Neural crest cell (in vitro differentiated cells): ENCODE measurements around the gene PTPN22. TPM values are rescaled to one million over a fixed set of nuclear protein-coding genes. Genes with fewer than 3 reads are reported as not detected.

Source experiments
- DNase-seq: peaks from one replicate; pipeline ENCODE4 v3.0.0; 2021; ENCODE audit warnings: low read depth, mixed read lengths, low spot score
- H3K27ac Mint-ChIP-seq: one replicate; pipeline ENCODE4 v1.8.0; 2021; ENCODE audit warnings: mild to moderate bottlenecking, mixed read lengths; ENCODE audit not compliant: unreplicated experiment
- H3K27me3 Mint-ChIP-seq: 2 replicates; pipeline ENCODE4 v1.8.0; 2021; ENCODE audit warnings: low read depth, mild to moderate bottlenecking, mixed read lengths
- H3K36me3 Mint-ChIP-seq: 2 replicates; pipeline ENCODE4 v1.8.0; 2021; ENCODE audit warnings: low read depth, mild to moderate bottlenecking, mixed read lengths
- H3K4me1 Mint-ChIP-seq: 2 replicates; pipeline ENCODE4 v1.8.0; 2021; ENCODE audit warnings: mixed read lengths
- H3K4me3 Mint-ChIP-seq: one replicate; pipeline ENCODE4 v1.8.0; 2021; ENCODE audit warnings: mild to moderate bottlenecking, mixed read lengths
- H3K9me3 Mint-ChIP-seq: 2 replicates; pipeline ENCODE4 v1.8.0; 2021; ENCODE audit warnings: mixed read lengths
- CTCF ChIP-seq: fragments of 200-600 bp; sonication (generic); conservative IDR thresholded peaks from 2 replicates; pipeline ENCODE4 v1.5.0; 2021; ENCODE audit warnings: antibody characterized with exemption, mild to moderate bottlenecking
- total RNA-seq: library from RNA; stranded (reverse); gene quantifications from 2 replicates; pipeline ENCODE4 v1.2.1, GENCODE V29; 2021

The PTPN22 gene
- total RNA-seq, 1 donor from 2014 or later: not detected

- no peaks in the 10 kb centered on the region for H3K27me3 Mint-ChIP-seq
- H3K9me3 Mint-ChIP-seq: peaks cover 2% of the 10 kb centered on the region
- no peak for TF ChIP-seq CTCF
- peaks cover 4% of the 10 kb centered on the region for H3K36me3 Mint-ChIP-seq
- peak overlapping the region; percentile 98 for H3K27ac Mint-ChIP-seq
- peak; percentile 14 for DNase-seq
- peaks cover 28% of the 10 kb centered on the region for H3K4me1 Mint-ChIP-seq
- peak overlapping the region; percentile 96 for H3K4me3 Mint-ChIP-seq
Measured at GRCh38 chr1:113811156-113811887, 60.2 kb downstream of the PTPN22 start.

DNA sequence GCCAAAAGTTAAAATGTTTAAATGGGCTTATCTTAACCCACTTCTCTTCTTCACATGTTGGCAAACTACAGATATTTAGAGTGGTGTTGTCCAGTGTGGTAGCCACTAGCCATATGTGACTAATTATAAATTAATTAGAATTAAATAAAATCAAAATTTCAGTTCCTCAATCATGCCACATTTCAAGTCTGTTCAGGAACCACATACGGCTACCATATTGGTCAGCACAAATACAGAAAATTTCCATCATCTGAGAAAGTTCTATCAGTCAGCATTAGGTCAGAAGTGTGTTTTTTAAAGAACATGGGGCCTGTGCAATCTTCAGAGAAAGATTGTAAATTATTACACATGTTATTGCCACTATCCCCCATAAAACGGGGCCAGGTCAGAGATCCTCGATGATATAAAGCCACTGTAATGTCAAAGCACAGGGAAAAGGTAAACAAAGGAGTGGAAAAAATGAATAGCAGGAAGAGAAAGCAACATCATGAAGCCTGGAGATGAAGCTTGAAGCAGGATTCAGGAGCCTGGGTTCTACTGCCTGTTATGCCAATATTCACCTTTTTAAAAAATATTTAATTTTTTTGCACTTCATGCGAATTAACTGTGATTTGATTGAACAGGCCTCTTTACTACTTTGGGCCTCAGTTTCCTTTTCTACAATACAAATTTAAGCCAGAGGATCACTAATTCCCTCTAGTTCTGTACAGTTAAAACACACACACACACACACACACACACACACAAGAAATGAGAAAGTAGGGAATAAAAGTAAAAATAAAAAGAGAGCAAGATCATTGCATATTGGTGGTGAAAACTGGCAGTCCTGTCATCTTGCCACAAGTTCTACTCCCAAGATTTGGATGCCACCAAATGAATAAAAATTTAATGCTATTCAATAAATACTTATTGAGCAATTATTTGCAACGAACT is 61.6 kb downstream of the PTPN22 start:
- Mint-ChIP-seq H3K27me3 (no peaks in the 10 kb centered on the region), H3K27ac (no peak overlapping the region), H3K9me3 (peaks cover 2% of the 10 kb centered on the region), H3K36me3 (peaks cover 6% of the 10 kb centered on the region), H3K4me3 (peak overlapping the region; percentile 96), H3K4me1 (peaks cover 28% of the 10 kb centered on the region)
- DNase-seq: no peak
- TF ChIP-seq CTCF: no peak

DNA sequence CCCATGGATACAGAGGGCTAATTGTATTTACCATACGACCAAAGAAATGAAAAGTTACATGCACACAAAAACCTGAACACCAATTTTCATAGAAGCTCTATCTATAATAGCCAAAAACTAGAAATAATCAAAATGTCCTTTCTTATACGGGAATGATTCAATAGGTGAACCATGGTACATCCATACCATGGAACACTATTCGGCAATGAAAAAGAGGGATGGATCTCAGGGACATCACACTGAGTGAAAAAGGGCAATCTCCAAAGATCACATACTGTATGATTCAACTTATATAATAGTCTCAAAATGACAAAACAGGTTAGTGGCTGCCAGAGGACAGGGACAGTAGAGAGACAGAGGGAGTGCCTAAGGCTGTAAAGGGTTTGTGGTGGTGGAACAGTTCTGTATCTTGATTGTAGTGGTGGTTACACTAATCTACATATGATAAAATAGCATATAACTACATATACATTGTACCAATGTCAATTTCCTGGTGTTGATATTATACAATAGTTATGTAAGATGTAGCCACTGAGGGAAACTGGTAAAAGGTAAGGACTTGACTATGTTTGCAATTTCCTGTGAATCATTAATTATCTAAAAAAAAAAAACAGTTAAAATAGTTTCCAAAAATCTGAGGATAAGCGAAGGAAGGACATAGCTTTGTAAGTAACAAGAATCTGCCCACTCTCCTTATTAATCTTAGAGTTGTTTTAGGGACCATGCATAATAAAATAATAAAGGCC is 62.9 kb downstream of the PTPN22 start:
- Mint-ChIP-seq H3K4me1 (peaks cover 35% of the 10 kb centered on the region), H3K27ac (no peak overlapping the region), H3K27me3 (no peaks in the 10 kb centered on the region), H3K9me3 (peaks cover 2% of the 10 kb centered on the region), H3K36me3 (peaks cover 6% of the 10 kb centered on the region), H3K4me3 (peak overlapping the region; percentile 77)
- TF ChIP-seq CTCF: no peak
- no peak for DNase-seq

DNA sequence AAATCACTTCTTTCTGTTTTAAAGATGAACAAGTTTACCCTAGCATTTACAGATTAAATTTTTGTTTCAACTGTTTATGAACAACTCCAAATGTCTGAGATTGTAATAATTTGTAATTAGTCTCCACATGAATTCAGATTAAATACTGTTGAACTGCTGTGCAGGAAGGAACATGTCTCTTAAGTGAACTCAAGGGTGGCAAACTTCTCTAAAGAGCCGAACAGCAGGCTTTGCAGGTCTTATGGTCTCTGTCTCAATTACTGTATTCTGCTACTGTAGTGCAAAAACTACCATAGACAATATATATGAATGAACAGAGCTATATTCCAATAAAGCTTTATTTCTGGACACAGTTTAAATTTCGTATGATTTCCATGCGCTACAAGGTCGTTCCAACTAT is 65.9 kb downstream of the PTPN22 start:
- Mint-ChIP-seq H3K4me1 (peaks cover 28% of the 10 kb centered on the region), H3K36me3 (peaks cover 13% of the 10 kb centered on the region), H3K9me3 (peaks cover 2% of the 10 kb centered on the region), H3K27ac (no peak overlapping the region), H3K27me3 (no peaks in the 10 kb centered on the region), H3K4me3 (no peak overlapping the region)
- DNase-seq: no peak
- TF ChIP-seq CTCF: no peak

DNA sequence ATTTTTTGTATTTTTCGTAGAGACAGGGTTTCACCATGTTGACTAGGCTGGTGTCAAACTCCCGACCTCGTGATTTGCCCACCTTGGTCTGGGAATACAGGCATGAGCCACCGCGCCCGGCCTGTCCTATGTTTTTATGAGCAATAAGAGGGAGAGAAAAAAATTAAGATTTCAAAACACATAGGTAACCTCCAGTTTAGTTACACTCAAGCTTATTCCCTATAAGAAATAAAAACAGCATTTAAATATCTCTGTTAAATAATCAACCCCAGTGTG is 66.3 kb downstream of the PTPN22 start:
- Mint-ChIP-seq H3K36me3 (peaks cover 13% of the 10 kb centered on the region), H3K27me3 (no peaks in the 10 kb centered on the region), H3K4me3 (no peak overlapping the region), H3K9me3 (peaks cover 2% of the 10 kb centered on the region), H3K4me1 (peaks cover 24% of the 10 kb centered on the region), H3K27ac (no peak overlapping the region)
- no peak for DNase-seq
- TF ChIP-seq CTCF: no peak
